GM15510 (cell line): ENCODE measurements around the gene PRKCA.

Experiments used
- POLR2A ChIP-seq: IDR thresholded peaks from 3 replicates; pipeline ENCODE4 v1.6.1; 2011; ENCODE audit warnings: borderline replicate concordance; ENCODE audit not compliant: insufficient read length; ENCODE audit errors: extremely low read depth

PRKCA gene

GRCh38 chr17:66427134-66427533 is 124.7 kb downstream of the PRKCA start:
- TF ChIP-seq POLR2A = no peak

DNA sequence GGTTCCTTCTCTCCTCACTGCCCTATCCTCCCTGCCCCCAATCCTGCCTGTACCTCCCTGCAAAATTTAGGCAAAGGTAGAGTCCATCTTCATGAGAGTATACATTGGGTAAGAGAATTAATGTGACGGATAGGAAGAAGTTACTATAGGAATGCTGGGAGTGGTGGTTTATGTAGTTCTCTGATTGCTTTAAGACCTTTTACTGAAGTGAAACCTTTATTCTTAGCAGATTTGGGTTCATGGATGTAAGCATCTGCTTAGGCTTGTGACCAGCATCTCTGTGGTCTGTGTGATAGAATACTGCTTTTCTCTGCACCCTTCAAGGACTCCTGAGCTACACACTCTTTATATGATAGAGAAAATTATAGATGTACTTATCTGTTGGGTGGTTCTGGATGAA is 127.3 kb downstream of the PRKCA start:
- no peak for TF ChIP-seq POLR2A

- TF ChIP-seq POLR2A = no peak
These were observed 128.7 kb downstream of the PRKCA start for GRCh38 chr17:66430846-66431795.

DNA sequence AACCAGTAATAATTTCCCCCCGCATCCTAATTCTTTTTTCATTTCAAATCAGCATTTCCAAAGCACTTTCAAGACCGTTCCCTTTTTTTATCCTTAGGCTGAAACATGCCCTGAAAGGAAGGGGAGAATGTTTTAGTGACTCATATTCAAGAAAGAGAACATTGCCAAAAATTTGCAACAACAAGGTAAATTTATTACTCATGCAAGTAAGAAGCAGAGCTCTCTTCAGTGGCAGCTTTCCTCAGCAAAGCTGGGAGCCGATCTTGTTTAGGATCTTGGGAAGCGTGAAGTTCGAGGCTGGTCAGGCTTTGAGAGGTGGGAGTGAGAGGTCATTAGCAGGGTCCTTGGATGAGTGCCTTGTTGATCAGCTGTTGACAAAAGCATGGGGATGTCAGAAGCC is 129.5 kb downstream of the PRKCA start:
- TF ChIP-seq POLR2A = no peak

GRCh38 chr17:66432411-66432957 is 130.1 kb downstream of the PRKCA start:
- no peak for TF ChIP-seq POLR2A

- TF ChIP-seq POLR2A = no peak
These were observed 130.7 kb downstream of the PRKCA start for GRCh38 chr17:66432996-66433551.

GRCh38 chr17:66435182-66435581 is 132.8 kb downstream of the PRKCA start:
- TF ChIP-seq POLR2A = no peak

DNA sequence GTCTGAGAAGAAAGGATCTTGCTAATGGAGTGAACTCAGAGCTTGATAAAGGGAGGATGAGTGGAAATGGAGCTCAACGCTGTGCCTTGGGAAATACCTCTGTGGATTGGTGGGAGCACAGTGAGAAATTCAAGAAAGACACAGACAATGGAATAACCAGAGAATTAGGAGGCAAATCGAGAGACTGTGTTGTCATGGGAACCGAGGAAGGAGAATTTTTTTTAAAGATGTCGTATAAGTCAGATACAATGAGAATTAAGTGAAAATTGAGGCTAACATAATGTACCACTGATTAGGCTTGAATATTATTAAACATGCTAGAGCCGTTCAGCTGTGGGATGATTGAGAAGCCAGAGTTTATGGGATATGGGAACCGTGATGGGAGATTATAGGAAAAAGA is 134.2 kb downstream of the PRKCA start:
- no peak for TF ChIP-seq POLR2A

GRCh38 chr17:66437476-66438026 is 135.1 kb downstream of the PRKCA start:
- no peak for TF ChIP-seq POLR2A

GRCh38 chr17:66438101-66438500 is 135.7 kb downstream of the PRKCA start:
- no peak for TF ChIP-seq POLR2A

DNA sequence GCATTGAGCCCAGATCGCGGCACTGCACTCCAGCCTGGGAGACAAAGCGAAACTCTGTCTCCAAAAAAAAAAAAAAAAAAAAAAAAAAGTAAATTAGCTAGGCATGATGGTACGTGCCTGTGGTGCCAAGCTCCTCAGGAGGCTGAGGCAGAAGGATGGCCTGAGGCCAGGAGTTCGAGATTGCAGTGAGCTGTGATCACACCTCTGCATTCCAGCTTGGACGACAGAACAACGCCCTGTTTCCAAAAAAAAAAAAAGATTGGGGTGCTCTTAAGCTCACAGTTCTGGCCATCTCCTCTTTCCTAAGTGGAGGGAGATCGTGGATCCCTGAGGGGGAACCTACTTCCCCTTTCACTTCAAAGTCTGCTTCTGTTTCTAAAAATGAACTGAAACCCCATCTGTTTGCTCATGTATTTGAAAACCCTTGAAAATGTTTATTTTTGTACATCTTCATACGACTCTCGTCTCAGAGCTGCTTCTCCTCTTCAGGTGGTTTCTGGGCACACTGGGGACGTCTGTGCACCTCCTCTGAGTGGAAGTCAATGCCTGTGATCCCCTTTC is 138.8 kb downstream of the PRKCA start:
- TF ChIP-seq POLR2A = no peak

DNA sequence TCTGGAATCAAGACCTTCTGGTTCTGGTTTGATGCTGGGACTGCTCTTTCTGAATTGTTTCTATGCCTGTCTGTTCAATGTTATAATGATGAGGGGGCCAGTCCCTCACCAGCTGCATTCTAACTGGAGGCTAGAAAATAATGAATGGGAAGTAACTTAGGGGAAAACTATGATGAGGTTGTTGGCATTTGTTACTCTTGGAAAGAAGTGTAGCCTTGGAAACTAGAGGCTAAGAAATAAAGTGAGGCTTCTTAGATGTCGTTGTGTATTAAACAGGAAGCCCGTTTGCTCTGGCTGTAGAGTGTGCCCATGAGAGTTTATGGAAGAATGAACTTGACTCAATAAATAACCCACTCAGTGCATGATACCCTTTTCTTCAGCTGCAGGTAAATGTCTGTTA is 140.8 kb downstream of the PRKCA start:
- TF ChIP-seq POLR2A = no peak

- no peak for TF ChIP-seq POLR2A
These were observed 141.2 kb downstream of the PRKCA start for GRCh38 chr17:66443606-66444005.

GRCh38 chr17:66444031-66444430 is 141.6 kb downstream of the PRKCA start:
- TF ChIP-seq POLR2A = no peak

DNA sequence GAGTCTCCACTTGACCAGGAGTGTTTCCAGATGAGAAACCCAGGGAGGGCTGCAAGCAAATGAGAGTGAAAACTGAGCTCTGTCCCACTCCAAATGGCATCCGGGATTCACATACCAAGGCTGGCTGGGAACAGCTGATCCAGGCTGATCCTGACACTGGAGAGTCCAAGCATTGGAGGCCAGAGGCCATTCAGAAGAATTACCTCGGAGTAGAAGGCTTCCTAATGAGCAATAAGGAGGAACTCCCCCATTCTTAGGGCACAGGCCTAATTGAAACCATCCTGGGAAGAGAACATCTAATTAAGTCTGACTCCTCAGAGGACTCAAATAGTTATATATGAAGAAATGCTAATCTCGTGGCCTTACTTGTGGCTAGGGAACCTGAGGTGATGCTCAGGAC is 142.8 kb downstream of the PRKCA start:
- no peak for TF ChIP-seq POLR2A
